Measurements from ENCODE around the gene HS6ST3. TPM values are rescaled to one million over a fixed set of nuclear protein-coding genes. Genes with fewer than 3 reads are reported as not detected.
"Not testable (repeated sequence)": the region's sequence is repeated elsewhere in the genome, so short reads cannot be mapped to it uniquely, and the experiment has no call there.

Gene HS6ST3
- total RNA-seq, 1 donor from 2014 or later = 1.4 TPM

GRCh38 chr13:96499656-96500055, 409.7 kb downstream of the HS6ST3 start:
- no peak for DNase-seq (ENCODE audit: low spot score)
- intact Hi-C loops (cut with DNase I) = no loop called here

- DNase-seq (ENCODE audit: low spot score) = no peak
- intact Hi-C loops (cut with DNase I) = no loop called here
Measured at GRCh38 chr13:96500953-96501352, 411.0 kb downstream of the HS6ST3 start.

GRCh38 chr13:96503481-96503880, 413.6 kb downstream of the HS6ST3 start:
- intact Hi-C loops (cut with DNase I) = no loop called here

GRCh38 chr13:96511587-96511986, 421.7 kb downstream of the HS6ST3 start:
- DNase-seq (ENCODE audit: low spot score) = no peak
- intact Hi-C loops (cut with DNase I) = no loop called here

More at GRCh38 chr13:96503481-96503880, 413.6 kb downstream of the HS6ST3 start:
- no peak for DNase-seq (ENCODE audit: low spot score)

- intact Hi-C loops (cut with DNase I) = no loop called here
- DNase-seq (ENCODE audit: low spot score) = no peak
Measured at GRCh38 chr13:96519380-96519779, 429.5 kb downstream of the HS6ST3 start.

- intact Hi-C loops (cut with DNase I); DNase-seq (ENCODE audit: low spot score): not testable (repeated sequence)
Measured at GRCh38 chr13:96524398-96525020, 434.6 kb downstream of the HS6ST3 start.

GRCh38 chr13:96525715-96526114, 435.8 kb downstream of the HS6ST3 start:
- intact Hi-C loops (cut with DNase I) = no loop called here
- DNase-seq (ENCODE audit: low spot score) = no peak

- no peak for DNase-seq (ENCODE audit: low spot score)
- intact Hi-C loops (cut with DNase I) = no loop called here
Measured at GRCh38 chr13:96527497-96527896, 437.6 kb downstream of the HS6ST3 start.

GRCh38 chr13:96532804-96533203, 442.9 kb downstream of the HS6ST3 start:
- no peak for DNase-seq (ENCODE audit: low spot score)

GRCh38 chr13:96533408-96533807, 443.5 kb downstream of the HS6ST3 start:
- no peak for DNase-seq (ENCODE audit: low spot score)
- intact Hi-C loops (cut with DNase I) = no loop called here

More at GRCh38 chr13:96532804-96533203, 442.9 kb downstream of the HS6ST3 start:
- intact Hi-C loops (cut with DNase I) = no loop called here

- no peak for DNase-seq (ENCODE audit: low spot score)
- intact Hi-C loops (cut with DNase I) = no loop called here
Measured at GRCh38 chr13:96539791-96540190, 449.9 kb downstream of the HS6ST3 start.

GRCh38 chr13:96540670-96541069, 450.8 kb downstream of the HS6ST3 start:
- no peak for DNase-seq (ENCODE audit: low spot score)
- intact Hi-C loops (cut with DNase I) = no loop called here

GRCh38 chr13:96542986-96543385, 453.1 kb downstream of the HS6ST3 start:
- no peak for DNase-seq (ENCODE audit: low spot score)
- intact Hi-C loops (cut with DNase I) = no loop called here

- no peak for DNase-seq (ENCODE audit: low spot score)
- intact Hi-C loops (cut with DNase I) = no loop called here
Measured at GRCh38 chr13:96544957-96545356, 455.1 kb downstream of the HS6ST3 start.

GRCh38 chr13:96546463-96546862, 456.6 kb downstream of the HS6ST3 start:
- intact Hi-C loops (cut with DNase I) = no loop called here
- DNase-seq (ENCODE audit: low spot score) = no peak

GRCh38 chr13:96551546-96551945, 461.6 kb downstream of the HS6ST3 start:
- intact Hi-C loops (cut with DNase I) = no loop called here
- no peak for DNase-seq (ENCODE audit: low spot score)

GRCh38 chr13:96552559-96552958, 462.7 kb downstream of the HS6ST3 start:
- DNase-seq (ENCODE audit: low spot score) = no peak
- intact Hi-C loops (cut with DNase I) = no loop called here

- DNase-seq (ENCODE audit: low spot score) = no peak
- intact Hi-C loops (cut with DNase I) = no loop called here
Measured at GRCh38 chr13:96553796-96554195, 463.9 kb downstream of the HS6ST3 start.

- intact Hi-C loops (cut with DNase I) = no loop called here
- DNase-seq (ENCODE audit: low spot score) = no peak
Measured at GRCh38 chr13:96573563-96573962, 483.7 kb downstream of the HS6ST3 start.

- DNase-seq (ENCODE audit: low spot score) = no peak
- intact Hi-C loops (cut with DNase I) = no loop called here
Measured at GRCh38 chr13:96575423-96576320, 485.8 kb downstream of the HS6ST3 start.

GRCh38 chr13:96581741-96582140, 491.8 kb downstream of the HS6ST3 start:
- DNase-seq (ENCODE audit: low spot score) = no peak
- intact Hi-C loops (cut with DNase I) = no loop called here

All from cardiac septum (tissue), 1 donor.